HEK293 (cell line): ENCODE data around the gene PRKRA.

Experiments
- BCL11B ChIP-seq: fragments of 450-650 bp; formaldehyde crosslinking; IDR thresholded peaks from 2 replicates; pipeline ENCODE4 v1.5.1; 2016; ENCODE audit warnings: low read depth, missing biosample characterization, missing genetic modification characterization
- GLI2 ChIP-seq: fragments of 450-650 bp; formaldehyde crosslinking; IDR thresholded peaks from 2 replicates; pipeline ENCODE4; 2017; ENCODE audit warnings: missing biosample characterization, missing genetic modification characterization, low read depth, borderline replicate concordance
- GLI4 ChIP-seq: fragments of 450-650 bp; formaldehyde crosslinking; IDR thresholded peaks from 2 replicates; pipeline ENCODE4 v1.5.1; 2016; ENCODE audit warnings: missing biosample characterization, missing genetic modification characterization
- INSM2 ChIP-seq: fragments of 450-650 bp; formaldehyde crosslinking; IDR thresholded peaks from 2 replicates; pipeline ENCODE4 v1.5.1; 2016; ENCODE audit warnings: missing biosample characterization, missing genetic modification characterization
- KLF1 ChIP-seq: fragments of 450-650 bp; formaldehyde crosslinking; IDR thresholded peaks from 2 replicates; pipeline ENCODE4 v1.5.1; 2016; ENCODE audit warnings: missing biosample characterization, missing genetic modification characterization
- KLF8 ChIP-seq: fragments of 450-650 bp; formaldehyde crosslinking; IDR thresholded peaks from 2 replicates; pipeline ENCODE4 v1.5.1; 2016; ENCODE audit warnings: missing biosample characterization, missing genetic modification characterization
- OSR2 ChIP-seq: fragments of 450-650 bp; formaldehyde crosslinking; IDR thresholded peaks from 2 replicates; pipeline ENCODE4 v1.5.1; 2016; ENCODE audit warnings: missing biosample characterization, missing genetic modification characterization
- PATZ1 ChIP-seq: fragments of 450-650 bp; formaldehyde crosslinking; IDR thresholded peaks from 2 replicates; pipeline ENCODE4 v1.5.1; 2016; ENCODE audit warnings: missing biosample characterization, missing genetic modification characterization
- REST ChIP-seq: fragments of 450-650 bp; formaldehyde crosslinking; IDR thresholded peaks from 2 replicates; pipeline ENCODE4 v1.5.1; 2016; ENCODE audit warnings: missing biosample characterization, missing genetic modification characterization
- SP3 ChIP-seq: fragments of 450-650 bp; formaldehyde crosslinking; IDR thresholded peaks from 2 replicates; pipeline ENCODE4 v1.5.1; 2016; ENCODE audit warnings: missing biosample characterization, missing genetic modification characterization
- ZBTB7A ChIP-seq: fragments of 450-650 bp; formaldehyde crosslinking; IDR thresholded peaks from 2 replicates; pipeline ENCODE4 v1.5.1; 2016; ENCODE audit warnings: low read depth, missing biosample characterization, missing genetic modification characterization
- ZFP3 ChIP-seq: fragments of 450-650 bp; formaldehyde crosslinking; IDR thresholded peaks from 2 replicates; pipeline ENCODE4 v1.5.1; 2016; ENCODE audit warnings: low read depth, missing biosample characterization, missing genetic modification characterization
- ZNF16 ChIP-seq: fragments of 450-650 bp; formaldehyde crosslinking; IDR thresholded peaks from 2 replicates; pipeline ENCODE4 v1.5.1; 2016; ENCODE audit warnings: low read depth, missing biosample characterization, missing genetic modification characterization
- ZNF23 ChIP-seq: fragments of 450-650 bp; formaldehyde crosslinking; IDR thresholded peaks from 2 replicates; pipeline ENCODE4 v1.5.1; 2016; ENCODE audit warnings: missing biosample characterization, missing genetic modification characterization, borderline replicate concordance
- ZNF26 ChIP-seq: fragments of 450-650 bp; formaldehyde crosslinking; IDR thresholded peaks from 2 replicates; pipeline ENCODE4 v1.5.1; 2016; ENCODE audit warnings: missing biosample characterization, missing genetic modification characterization
- ZNF280D ChIP-seq: fragments of 450-650 bp; formaldehyde crosslinking; IDR thresholded peaks from 2 replicates; pipeline ENCODE4 v1.5.1; 2016; ENCODE audit warnings: missing biosample characterization, missing genetic modification characterization
- ZNF398 ChIP-seq: fragments of 450-650 bp; formaldehyde crosslinking; IDR thresholded peaks from 2 replicates; pipeline ENCODE4 v1.5.1; 2017; ENCODE audit warnings: missing biosample characterization, missing genetic modification characterization
- ZNF433 ChIP-seq: fragments of 450-650 bp; formaldehyde crosslinking; IDR thresholded peaks from 2 replicates; pipeline ENCODE4 v1.5.1; 2016; ENCODE audit warnings: missing biosample characterization, missing genetic modification characterization, low read depth
- ZNF560 ChIP-seq: fragments of 450-650 bp; formaldehyde crosslinking; IDR thresholded peaks from 2 replicates; pipeline ENCODE4 v1.5.1; 2017; ENCODE audit warnings: missing biosample characterization, missing genetic modification characterization, borderline replicate concordance
- ZNF701 ChIP-seq: fragments of 450-650 bp; formaldehyde crosslinking; IDR thresholded peaks from 2 replicates; pipeline ENCODE4 v1.5.1; 2016; ENCODE audit warnings: missing biosample characterization, missing genetic modification characterization
- ZNF837 ChIP-seq: fragments of 450-650 bp; formaldehyde crosslinking; IDR thresholded peaks from 2 replicates; pipeline ENCODE4 v1.5.1; 2016; ENCODE audit warnings: missing biosample characterization, missing genetic modification characterization
- ZSCAN16 ChIP-seq: fragments of 450-650 bp; formaldehyde crosslinking; IDR thresholded peaks from 2 replicates; pipeline ENCODE4 v1.5.1; 2016; ENCODE audit warnings: missing biosample characterization, missing genetic modification characterization

PRKRA gene

GRCh38 chr2:178480227-178481181, 29.5 kb upstream of the PRKRA start, which contains the start of gene PLEKHA3 (continued):
- TF ChIP-seq REST (tag by site-specific recombination) (no peak), PATZ1 (peak; percentile 90), ZNF837 (tag by site-specific recombination) (no peak), KLF8 (tag by site-specific recombination) (peak; percentile 45; the same call in 1 of the 2 replicates), KLF1 (tag by site-specific recombination) (peak; percentile 33; the same call in 1 of the 2 replicates), ZNF26 (tag by site-specific recombination) (no peak), OSR2 (tag by site-specific recombination) (no peak), ZNF701 (tag by site-specific recombination) (no peak), ZNF560 (tag by site-specific recombination) (no peak), ZNF398 (tag by site-specific recombination) (no peak), ZBTB7A (no peak), ZNF280D (tag by site-specific recombination) (no peak), SP3 (tag by site-specific recombination) (peak; percentile 49), ZSCAN16 (tag by site-specific recombination) (no peak), GLI2 (tag by site-specific recombination) (no peak), ZNF16 (tag by site-specific recombination) (no peak), INSM2 (tag by site-specific recombination) (no peak), ZNF23 (no peak), ZFP3 (tag by site-specific recombination) (no peak), GLI4 (no peak), BCL11B (tag by site-specific recombination) (no peak), ZNF433 (tag by site-specific recombination) (no peak)
